GM10847 (cell line): ENCODE data around the gene SLC25A20.

Source experiments
- POLR2A ChIP-seq: IDR thresholded peaks from 2 replicates; pipeline ENCODE4 v1.6.1; 2011; ENCODE audit not compliant: insufficient read length; ENCODE audit errors: extremely low read depth

Gene SLC25A20

GRCh38 chr3:48863122-48863521 lies 35.6 kb downstream of the SLC25A20 start:
- TF ChIP-seq POLR2A = no peak

DNA sequence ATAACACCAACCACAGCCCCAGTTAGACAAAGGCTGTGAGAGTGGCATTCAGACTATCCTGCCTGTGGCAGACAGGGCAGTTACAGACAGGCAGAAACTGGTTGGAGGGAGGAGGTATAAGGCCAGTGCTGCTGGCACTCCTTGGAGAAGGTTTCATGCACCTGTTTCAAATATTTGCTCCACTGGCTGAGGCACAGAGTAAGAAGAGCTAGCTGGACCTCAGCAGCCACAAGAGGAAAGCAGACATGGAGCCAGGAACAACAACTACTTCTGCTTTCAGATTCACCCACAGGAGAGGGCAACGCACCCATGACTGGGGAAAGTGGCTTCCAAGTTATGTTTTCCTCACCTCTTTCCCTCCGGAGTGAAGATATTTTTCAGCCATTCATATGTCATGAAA lies 39.5 kb downstream of the SLC25A20 start:
- no peak for TF ChIP-seq POLR2A

- TF ChIP-seq POLR2A = no peak
These were observed 40.0 kb downstream of the SLC25A20 start for GRCh38 chr3:48858709-48859108.

- TF ChIP-seq POLR2A = no peak
These were observed 41.0 kb downstream of the SLC25A20 start for GRCh38 chr3:48857641-48858040.

- no peak for TF ChIP-seq POLR2A
These were observed 42.2 kb downstream of the SLC25A20 start for GRCh38 chr3:48856469-48856868.

DNA sequence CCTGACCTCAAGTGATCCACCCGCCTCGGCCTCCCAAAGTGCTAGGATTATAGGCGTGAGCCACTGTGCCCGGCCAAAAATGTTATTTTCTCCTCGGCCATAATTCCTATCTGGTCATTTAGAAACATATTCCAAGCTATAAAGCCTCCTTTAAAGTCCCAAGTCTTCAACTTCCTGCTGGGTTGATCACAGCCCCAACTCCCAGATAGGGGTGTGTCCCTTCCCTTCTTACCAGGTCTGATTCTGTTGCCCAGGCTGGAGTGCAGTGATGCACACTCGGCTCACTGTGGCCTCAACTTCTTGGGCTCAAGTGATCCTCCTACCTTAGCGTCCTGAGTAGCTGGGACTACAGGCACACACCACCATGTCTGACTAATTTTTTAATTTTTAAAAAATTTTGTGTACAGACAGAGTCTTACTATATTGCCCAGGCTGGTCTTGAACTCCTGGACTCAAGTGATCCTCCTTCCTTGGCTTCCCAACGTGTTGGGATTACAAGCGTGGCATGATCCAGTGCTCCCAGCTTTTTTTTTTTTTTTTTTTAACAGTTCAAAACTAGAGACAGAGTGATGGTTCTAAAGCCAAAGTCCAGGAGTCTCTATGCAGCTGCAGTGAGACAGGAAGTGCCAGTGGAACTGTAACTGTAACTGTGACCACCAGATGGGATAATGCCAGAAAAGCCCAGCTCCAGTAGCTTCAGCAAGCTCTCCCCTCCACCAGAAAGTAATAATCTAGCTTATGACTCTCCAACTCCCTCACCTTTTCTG lies 42.8 kb downstream of the SLC25A20 start:
- TF ChIP-seq POLR2A = no peak

DNA sequence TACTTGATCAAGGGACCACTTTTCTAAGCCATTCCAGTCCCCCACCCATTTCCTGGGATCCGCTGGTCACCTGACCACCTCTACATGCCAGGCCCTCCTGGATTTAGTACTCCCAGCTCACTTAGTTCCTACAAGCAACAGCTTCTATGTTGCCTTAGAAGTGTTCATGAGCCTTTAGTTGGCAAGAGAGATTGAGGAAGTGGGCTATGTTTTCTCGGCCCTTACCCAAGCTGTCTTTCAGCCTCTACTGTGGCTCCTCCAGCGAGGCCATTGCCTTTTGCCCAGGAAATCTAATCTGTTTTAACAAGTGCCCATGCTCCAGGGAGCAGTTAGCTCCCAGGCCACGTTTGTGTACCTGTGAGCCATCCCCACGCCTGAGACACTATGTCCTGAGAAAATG lies 46.5 kb downstream of the SLC25A20 start:
- no peak for TF ChIP-seq POLR2A

- TF ChIP-seq POLR2A = no peak
These were observed 47.3 kb downstream of the SLC25A20 start for GRCh38 chr3:48851407-48851806.

DNA sequence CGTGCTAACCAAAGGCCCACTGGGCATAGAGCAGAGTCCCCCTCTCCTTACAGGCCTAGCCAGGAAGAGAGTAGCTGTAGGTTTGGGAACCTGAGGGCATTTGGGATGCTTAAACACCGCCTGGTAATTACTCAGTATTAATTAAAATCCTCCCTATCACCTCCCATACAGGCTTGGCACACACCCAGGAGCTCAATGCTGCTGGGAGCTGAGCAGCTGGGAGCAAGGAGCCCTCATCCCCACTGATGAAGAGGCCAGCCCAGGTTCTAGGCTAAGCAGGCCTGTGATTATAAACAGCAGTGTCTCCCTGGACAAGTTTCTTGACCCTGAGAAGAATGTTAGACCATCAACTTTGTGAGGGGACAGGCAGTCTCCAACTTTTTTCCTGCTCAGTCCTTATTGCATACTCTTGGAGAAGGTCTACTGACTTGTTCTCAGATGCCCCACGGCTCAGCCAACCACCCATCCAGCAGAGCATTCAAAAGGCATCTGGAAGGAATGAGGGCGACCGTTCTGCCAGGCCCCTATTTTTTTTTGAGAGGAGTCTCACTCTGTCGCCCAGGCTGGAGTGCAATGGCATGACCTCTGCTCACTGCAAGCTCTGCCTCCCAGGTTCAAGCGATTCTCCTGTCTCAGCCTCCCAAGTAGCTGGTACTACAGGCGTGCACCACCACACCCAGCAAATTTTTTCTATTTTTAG lies 49.7 kb downstream of the SLC25A20 start:
- TF ChIP-seq POLR2A = no peak

GRCh38 chr3:48847504-48848423 lies 50.9 kb downstream of the SLC25A20 start, which contains the start of gene PRKAR2A:
PRKAR2A (minus strand) TSS chr3:48847874; CDS start chr3:48847596, 278 bp downstream.
- peak; percentile 70 for TF ChIP-seq POLR2A

DNA sequence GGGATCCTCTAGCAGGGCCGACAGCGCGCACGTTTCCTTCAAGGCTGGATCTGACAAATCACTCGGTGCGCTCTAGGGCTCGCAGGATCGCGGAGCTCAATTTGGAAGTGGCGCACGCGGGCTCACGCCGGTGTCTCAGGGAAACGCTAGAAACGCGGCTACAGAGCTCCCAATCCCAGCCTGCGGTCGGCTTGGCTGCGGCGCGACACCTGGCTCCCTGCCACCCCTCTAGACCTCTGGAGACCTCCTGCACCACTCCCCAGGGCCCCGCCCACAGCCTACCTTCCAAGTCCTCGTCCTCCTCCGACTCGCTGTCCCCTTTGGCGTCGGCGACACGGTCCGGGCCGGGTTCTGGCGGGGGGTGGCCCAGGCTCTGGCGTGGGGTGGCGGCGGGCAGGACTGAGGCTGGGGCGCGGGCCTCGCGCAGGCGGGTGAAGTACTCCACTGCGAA lies 51.6 kb downstream of the SLC25A20 start:
- TF ChIP-seq POLR2A = no peak

DNA sequence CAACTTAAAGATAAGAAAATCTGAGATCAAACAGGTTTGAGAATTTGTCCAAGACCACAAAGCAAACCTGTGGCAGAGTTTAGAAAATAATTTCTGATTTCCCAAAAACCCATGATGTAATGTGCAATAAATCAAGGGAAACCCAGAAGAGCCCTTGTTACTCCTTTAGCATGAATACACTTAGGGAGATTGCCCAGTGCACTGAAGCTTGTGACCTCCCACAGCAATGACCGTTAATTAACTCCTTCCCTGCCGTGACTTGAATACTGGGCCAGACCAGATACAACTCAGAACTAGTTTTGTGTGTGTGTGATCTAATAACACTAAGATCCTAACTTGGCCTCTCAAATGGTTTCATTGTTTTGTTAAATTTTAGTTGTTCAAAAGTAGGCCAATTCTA lies 53.5 kb downstream of the SLC25A20 start:
- no peak for TF ChIP-seq POLR2A

GRCh38 chr3:48837163-48837562 lies 61.5 kb downstream of the SLC25A20 start:
- no peak for TF ChIP-seq POLR2A

GRCh38 chr3:48835650-48836366 lies 62.9 kb downstream of the SLC25A20 start:
- TF ChIP-seq POLR2A = no peak

- no peak for TF ChIP-seq POLR2A
These were observed 66.0 kb downstream of the SLC25A20 start for GRCh38 chr3:48832684-48833083.

DNA sequence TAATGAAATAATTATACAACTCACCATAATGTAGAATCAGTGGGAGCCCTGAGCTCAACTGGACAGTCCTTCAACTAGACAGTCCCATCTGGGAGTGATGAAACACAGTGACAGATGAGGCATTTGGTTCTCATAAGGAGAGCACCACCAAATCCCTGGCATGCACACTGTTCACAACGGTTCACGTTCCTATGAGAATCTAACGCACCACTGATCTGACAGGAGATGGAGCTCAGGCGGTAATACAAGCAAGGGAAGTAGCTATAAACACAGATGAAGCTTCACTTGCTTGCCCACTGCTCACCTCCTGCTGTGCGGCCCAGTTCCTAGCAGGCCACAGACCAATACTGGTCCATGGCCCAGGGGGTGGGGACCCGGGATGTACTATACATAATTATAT lies 68.0 kb downstream of the SLC25A20 start:
- TF ChIP-seq POLR2A = no peak
